ENCODE measurements around the gene CYP24A1.

The CYP24A1 gene

GRCh38 chr20:54122681-54123586, 50.9 kb downstream of the CYP24A1 start:
- TF ChIP-seq CTCF (IDR thresholded peaks at IDR 0.05; ENCODE audit: insufficient read depth, low read depth, low read length, missing control alignments) = no peak
- no peak overlapping the region for H3K4me3 ChIP-seq (ENCODE audit: low read depth, low read length)
- no peak for DNase-seq (ENCODE audit: low read depth)

GRCh38 chr20:54122189-54122588, 51.6 kb downstream of the CYP24A1 start:
- TF ChIP-seq CTCF (IDR thresholded peaks at IDR 0.05; ENCODE audit: insufficient read depth, low read depth, low read length, missing control alignments) = no peak
- DNase-seq (ENCODE audit: low read depth) = no peak

DNA sequence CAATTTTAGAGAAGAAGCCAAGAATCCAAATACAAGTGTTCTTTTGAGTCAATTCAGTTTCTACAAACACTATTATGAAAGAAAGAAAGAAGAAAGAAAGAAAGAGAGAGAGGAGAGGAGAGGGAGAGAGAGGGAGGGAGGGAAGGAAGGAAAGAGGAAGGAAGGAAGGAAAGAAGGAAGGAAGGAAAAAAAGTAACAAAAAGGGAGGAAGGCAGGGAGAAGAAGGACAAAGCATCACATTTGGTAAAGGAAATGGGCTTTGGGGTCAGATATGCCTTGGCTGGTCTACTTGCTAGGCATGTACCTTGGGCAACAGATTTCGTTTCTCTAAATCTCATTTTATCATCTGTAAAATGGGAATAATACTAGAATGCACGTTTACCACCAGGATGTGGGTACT, 54.0 kb downstream of the CYP24A1 start:
- H3K4me3 ChIP-seq (ENCODE audit: low read depth, low read length) = no peak overlapping the region
- TF ChIP-seq CTCF (IDR thresholded peaks at IDR 0.05; ENCODE audit: insufficient read depth, low read depth, low read length, missing control alignments) = no peak
- DNase-seq (ENCODE audit: low read depth) = no peak

More at GRCh38 chr20:54122189-54122588, 51.6 kb downstream of the CYP24A1 start:
- H3K4me3 ChIP-seq (ENCODE audit: low read depth, low read length) = no peak overlapping the region

DNA sequence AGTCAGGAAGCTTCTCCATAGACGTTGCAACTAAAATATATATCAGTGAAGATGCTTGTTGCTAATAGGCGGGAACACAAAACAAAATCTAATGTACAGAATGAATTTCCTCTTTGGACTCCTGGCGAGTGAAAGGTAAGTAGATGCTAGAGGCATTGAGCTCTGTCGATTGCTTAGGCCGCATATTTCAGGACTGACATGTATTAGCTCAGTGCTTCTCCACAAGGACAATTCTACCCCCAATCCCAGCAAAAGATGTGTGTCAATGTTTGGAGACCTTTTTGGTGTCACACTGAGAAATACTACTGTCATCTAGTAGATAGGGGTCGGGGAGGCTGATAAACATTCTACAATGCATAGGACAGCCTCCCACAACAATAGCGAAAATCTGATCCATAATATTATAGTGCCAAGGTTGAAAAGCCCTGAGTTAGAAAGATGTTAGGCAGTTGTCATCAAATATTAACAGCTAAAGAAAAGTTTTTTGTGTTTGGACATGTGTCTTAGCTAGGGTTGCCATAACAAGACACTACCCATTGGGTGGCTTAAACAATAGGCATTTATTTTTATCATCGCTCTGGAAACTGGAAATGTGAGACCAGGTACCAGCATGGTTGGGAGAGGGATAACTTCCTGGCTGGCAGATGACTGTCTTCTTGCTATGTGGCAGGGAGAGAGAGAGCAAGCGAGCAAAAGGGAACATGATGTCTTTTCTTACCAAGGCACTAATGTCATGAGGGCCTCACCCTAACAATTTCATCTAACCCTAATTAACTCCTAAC, 55.4 kb downstream of the CYP24A1 start:
- H3K4me3 ChIP-seq (ENCODE audit: low read depth, low read length) = no peak overlapping the region
- TF ChIP-seq CTCF (IDR thresholded peaks at IDR 0.05; ENCODE audit: insufficient read depth, low read depth, low read length, missing control alignments) = no peak
- no peak for DNase-seq (ENCODE audit: low read depth)

DNA sequence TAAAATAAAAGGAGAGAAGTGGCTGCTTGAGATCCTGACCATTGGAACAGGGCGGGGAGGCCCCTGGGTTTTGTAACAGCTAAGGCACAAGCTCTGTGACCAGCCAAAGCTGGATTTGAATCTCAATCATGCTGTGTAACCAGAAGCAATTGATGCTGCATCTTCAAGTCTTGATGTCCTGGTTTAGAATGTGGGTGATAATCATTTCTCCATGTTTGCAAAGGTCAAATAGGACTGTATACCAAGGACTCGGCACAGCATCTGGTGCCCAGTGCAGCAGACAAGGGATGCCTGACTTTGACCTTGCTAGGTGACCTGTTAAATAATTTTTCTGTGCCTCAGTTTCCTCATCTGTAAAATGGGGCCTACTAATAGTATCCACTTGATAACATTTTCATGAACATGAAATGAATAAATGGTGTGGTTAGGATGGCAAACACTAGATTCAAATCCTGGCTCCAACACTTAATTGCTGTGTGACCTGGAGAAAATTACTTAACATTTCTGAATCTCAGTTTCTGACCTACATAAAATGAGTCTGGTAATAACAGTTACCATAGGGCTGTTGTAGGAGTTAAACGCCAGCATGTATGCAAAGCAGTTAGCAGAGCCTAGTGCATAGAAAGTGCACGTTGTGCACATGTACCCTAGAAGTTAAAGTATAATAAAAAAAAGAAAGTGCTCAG, 57.1 kb downstream of the CYP24A1 start:
- DNase-seq (ENCODE audit: low read depth) = no peak
- no peak overlapping the region for H3K4me3 ChIP-seq (ENCODE audit: low read depth, low read length)
- TF ChIP-seq CTCF (IDR thresholded peaks at IDR 0.05; ENCODE audit: insufficient read depth, low read depth, low read length, missing control alignments) = no peak

GRCh38 chr20:54115172-54115854, 58.5 kb downstream of the CYP24A1 start:
- TF ChIP-seq CTCF (IDR thresholded peaks at IDR 0.05; ENCODE audit: insufficient read depth, low read depth, low read length, missing control alignments) = no peak
- DNase-seq (ENCODE audit: low read depth) = no peak
- H3K4me3 ChIP-seq (ENCODE audit: low read depth, low read length) = no peak overlapping the region
